GM21447 (cell line): ENCODE measurements around the gene ADAM30.

Experiments
- ATAC-seq: cut with Tn5 transposase; IDR thresholded peaks from one replicate; pipeline ENCODE4 v1.9.1; 2021; ENCODE audit not compliant: unreplicated experiment

Gene ADAM30

DNA sequence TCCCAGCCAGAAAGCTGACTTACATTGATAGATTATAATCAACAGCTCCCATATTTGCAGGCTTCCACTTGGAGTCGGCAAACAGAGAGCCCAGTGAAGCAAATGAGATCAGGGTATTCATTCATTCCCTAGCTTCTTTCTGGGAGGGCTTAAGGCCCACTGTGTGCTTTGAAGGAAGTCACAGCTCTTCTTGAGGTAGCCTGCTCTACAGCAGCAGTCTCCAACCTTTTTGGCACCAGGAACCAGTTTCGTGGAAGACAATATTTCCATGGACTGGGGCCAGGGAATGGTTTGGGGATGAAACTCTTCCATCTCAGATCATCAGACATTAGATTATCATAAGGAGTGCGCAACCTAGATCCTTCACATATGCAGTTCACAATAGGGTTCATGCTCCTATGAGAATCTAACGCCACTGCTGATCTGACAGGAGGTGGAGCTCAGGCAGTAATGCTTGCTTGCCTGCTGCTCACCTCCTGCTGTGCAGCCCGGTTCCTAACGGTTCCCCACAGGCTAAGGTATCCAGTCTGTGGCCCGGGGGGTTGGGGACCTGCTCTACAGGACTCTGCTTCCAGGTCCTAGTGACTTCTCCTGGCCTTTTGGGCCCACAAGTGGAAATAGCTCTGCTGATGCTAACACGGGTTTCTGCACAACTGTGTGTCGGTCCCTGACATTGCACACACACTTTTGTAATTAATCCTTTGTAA is 13.7 kb upstream of the ADAM30 start:
- no peak for ATAC-seq

- ATAC-seq: no peak
Measured at GRCh38 chr1:119908661-119909060, 12.3 kb upstream of the ADAM30 start.

DNA sequence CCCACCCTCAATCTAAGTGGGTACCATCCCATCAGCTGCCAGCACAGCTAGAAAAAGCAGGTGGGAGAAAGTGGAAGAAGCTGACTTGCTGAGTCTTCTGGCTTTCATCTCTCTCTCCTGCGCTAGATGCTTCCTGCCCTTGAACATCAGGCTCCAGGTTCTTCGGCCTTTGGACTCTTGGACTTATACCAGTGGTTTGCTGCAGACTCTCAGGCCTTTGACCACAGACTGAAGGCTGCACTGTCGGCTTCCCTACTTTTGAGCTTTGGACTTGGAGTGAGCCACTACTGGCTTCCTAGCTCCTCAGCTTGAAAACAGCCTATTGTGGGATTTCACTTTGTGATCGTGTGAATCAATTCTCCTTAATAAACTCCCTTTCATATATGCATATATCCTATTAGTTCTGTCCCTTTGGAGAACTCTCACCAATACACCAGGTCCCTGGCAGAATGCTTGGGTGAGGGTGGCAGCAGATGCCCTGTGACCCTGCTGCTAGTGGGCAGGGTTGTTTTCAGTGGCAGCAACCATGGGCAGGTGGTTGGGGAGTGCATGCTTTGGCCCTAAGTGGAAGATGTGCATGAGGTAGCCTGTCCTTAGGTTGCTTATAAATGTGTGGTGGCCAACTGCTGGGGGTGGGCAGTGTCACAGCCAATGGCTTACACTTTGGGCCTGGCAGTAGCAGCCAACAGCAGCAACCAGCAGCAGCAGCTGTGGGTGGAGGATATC is 10.8 kb upstream of the ADAM30 start:
- ATAC-seq: no peak

- no peak for ATAC-seq
Measured at GRCh38 chr1:119903443-119903835, 7.1 kb upstream of the ADAM30 start.

GRCh38 chr1:119902775-119903442 is 6.6 kb upstream of the ADAM30 start:
- ATAC-seq: no peak

DNA sequence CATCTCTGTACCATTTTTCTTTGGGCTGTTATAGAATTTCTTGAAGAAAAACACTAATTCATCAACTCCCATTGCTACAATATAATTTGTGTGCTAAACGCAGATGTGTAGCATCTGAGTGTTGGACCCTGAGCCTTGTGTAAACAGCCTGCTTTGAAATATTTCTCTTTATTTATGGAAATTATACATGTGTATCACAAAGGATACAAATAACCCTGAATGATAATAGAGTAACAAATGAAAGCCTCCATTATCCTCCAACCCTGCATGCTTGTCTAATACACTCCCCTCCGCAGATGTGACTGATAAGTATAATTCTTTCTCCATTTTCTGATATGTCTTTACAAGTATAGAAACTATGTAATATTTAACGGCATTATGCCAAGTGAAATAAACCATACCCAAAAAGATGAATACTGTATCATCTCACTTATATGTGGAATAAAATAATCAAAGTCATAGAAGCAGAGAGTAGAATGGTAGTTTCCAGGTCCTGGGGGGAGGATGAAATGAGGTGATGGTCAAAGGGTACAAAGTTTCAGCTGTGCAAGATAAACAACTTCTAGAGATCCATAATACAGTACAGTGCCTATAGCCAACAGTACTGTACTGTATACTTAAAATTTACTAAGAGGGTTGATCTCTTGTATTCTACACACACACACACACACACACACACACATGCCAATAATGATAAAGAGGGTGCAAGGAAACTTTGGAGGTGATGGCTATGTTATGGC is 2.8 kb upstream of the ADAM30 start:
- ATAC-seq: no peak

GRCh38 chr1:119898530-119898929 is 2.2 kb upstream of the ADAM30 start:
- no peak for ATAC-seq

GRCh38 chr1:119895102-119895501 is 1.2 kb downstream of the ADAM30 start:
- ATAC-seq: no peak

GRCh38 chr1:119893827-119894700 is 2.3 kb downstream of the ADAM30 start:
- ATAC-seq: no peak

DNA sequence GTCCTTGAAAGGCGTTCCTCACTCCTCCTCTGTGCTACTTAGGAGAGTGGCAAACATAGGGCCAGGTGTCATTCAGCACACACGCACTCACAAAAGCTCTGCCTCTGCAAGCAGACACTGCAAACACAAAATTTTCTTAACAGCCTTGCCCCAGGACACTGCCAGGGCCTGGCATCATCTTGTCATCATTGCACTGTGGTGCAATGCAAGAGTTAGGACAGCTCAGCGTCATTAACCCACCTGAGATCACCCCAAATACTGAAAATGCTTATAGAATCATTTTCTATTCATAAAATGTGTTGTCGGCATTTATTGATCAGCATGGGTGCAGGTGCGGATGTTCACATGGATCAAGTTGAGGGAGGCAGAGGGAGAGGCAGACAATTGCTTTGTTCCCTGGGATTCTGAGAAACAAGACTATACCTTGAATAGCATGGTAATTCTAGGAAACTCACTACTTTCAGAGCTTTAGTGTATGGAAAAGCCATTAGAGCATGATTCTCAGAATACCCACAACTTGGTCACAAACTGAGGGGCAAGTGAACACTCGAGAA is 3.0 kb downstream of the ADAM30 start:
- no peak for ATAC-seq

DNA sequence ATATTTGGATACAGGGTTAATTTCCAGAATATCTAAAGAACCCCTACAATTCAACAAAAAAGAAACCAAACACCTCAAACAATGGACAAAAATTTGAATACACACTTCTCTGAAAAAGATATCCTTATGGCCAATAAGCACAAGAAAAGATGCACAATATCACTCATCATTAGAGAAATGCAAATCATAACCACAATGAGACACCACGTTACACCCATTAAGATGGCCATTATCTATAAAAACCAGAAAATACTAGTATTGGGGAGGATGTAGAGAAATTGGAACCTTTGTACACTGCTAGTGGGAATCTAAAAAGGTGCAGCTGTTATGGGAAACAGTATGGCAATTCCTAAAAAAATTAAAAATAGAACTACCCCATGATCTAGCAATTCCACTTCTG is 4.9 kb downstream of the ADAM30 start:
- no peak for ATAC-seq

GRCh38 chr1:119888476-119888875 is 7.8 kb downstream of the ADAM30 start:
- no peak for ATAC-seq

DNA sequence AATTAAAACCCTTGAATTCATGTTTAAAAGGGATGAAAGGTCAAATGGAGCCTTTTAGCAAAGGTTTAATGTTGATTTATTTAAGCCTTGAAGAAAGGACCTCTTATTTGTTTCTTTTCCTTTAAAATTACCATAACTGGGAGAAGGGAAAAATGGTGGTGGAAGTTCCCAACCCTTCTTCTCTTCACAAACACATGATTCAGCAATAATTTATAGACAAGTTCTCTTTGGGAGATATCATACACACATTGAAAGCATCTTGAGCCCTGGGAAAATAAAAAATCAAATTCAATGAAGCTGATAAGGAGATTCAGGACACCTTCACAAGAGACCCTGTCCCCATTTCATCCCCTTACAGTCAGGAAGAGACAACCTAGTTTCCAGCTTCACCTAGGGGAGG is 8.9 kb downstream of the ADAM30 start:
- no peak for ATAC-seq

DNA sequence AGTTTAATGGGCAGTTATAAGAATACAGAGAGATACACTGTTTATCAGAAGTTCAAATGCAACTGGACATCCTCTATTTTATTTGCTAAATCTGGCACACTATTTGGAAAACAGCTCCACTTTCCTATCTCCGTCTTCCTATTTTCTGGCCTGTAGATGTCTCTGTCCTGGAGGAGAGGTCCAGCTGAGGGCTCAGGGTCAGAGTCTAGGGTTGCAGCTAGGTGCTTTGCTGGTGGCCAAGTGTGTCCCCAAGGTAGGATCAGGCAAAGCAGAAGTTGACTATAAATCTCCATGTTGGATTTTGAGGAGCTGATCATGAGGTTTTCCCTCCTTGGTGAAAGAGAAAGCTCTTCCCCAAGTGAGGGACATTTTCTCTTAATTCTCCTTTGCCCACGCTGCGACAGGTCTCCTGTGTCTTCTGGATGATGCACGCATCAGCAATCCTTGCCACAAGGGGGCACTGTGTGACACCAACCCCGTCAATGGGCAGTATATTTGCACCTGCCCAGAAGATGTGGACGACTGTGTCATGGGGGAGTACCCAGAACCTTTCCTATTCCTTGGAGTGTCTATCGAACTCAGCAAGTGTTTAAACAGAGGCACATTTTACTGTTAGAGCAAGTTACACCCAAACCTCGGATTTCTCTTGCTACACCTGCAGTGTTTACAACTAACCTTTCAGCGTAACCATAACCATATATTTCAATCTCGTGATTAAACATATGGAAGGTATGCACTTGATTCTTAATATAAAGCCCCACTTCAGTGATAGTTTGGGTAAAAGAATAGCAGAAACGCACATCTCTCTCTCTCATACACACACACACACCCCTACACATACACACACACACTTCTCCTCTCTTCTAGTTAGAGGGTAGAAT is 10.2 kb downstream of the ADAM30 start:
- no peak for ATAC-seq

- no peak for ATAC-seq
Measured at GRCh38 chr1:119884711-119885110, 11.6 kb downstream of the ADAM30 start.

DNA sequence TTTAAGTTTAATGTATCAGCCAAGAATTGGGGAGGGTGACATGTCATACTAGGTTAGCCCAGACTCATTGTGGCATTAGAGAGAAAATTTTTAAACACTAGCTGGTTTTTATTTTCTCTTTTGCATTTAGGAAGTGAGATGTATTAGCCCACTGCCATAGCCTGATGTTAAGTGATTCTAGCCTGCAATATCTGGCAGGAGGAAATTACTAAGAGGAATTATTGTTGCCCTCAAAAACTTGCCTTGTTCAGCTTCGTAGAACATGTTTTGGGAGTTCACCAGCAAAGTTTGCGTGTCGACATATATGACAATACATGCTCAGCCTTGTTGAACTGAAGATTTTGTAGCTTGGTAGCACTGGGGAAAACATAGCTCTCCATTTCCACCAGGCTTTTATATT is 12.5 kb downstream of the ADAM30 start:
- no peak for ATAC-seq

- no peak for ATAC-seq
Measured at GRCh38 chr1:119882132-119883049, 13.9 kb downstream of the ADAM30 start.
